ENCODE results near the gene BAZ1B. TPM values are rescaled to one million over a fixed set of nuclear protein-coding genes. Genes with fewer than 3 reads are reported as not detected.
"Not testable (repeated sequence)": the region's sequence is repeated elsewhere in the genome, so short reads cannot be mapped to it uniquely, and the experiment has no call there.

BAZ1B gene
- polyA plus RNA-seq, 2 donors, result 10.9 to 11.8 TPM

DNA sequence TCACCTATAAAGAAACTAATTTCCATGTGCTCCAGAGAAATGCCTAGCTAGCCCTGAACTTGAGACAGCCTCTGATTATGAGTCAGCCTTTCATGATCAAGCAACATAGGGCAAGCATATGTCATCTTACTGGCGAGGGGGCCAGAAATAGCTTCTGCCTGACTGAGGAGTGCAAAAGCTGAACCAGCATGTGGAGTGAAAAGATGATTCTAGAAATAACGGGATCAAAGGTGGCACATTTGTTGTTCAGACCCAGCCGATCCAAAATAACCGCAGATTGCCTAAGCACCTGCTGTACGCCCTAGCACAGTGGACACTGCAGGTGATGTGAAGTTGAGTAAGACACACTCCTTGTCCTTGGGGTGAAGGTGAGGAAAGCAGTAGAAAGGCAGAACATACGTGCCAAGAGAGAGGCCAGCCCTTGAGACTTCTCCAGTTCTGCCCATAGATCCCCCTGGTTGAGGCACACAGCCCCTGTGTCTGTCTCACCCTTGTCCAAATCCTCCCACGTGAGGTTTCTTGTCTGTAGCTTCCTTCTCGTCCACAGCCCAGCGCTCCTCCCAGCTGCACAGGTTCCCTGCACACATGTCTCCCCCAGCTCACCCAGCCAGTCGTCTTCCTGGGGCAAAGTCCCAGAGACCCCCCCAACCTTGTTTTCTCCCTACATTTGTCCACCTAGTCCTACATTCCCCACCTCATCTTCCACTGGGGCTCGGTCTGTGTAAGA is 38.2 kb upstream of the BAZ1B start:
- Histone ChIP-seq H3K36me3 (ENCODE audit: control insufficient read depth in 2 of 2, insufficient read depth in 2 of 2, low read length in 1 of 2) (no peaks in the 10 kb centered on the region), H3K4me3 (ENCODE audit: low read depth in 1 of 2, low read length in 2 of 2) (no peak overlapping the region), H3K4me1 (ENCODE audit: control insufficient read depth in 2 of 2, insufficient read depth in 2 of 2, low read length in 1 of 2) (peaks cover 3% of the 10 kb centered on the region in 2 donors), H3K27me3 (ENCODE audit: control insufficient read depth in 1 of 2, insufficient read depth in 2 of 2, low read length in 2 of 2) (no peaks in the 10 kb centered on the region), H3K27ac (ENCODE audit: low read depth in 2 of 2, low read length in 1 of 2) (no peak overlapping the region), H3K9me3 (ENCODE audit: control insufficient read depth in 2 of 2, insufficient read depth in 1 of 2, low read depth in 1 of 2, low read length in 1 of 2) (no peaks in the 10 kb centered on the region)
- WGBS, 2 donors, result 54 to 58% methylated on average over 11 of the region's 11 CpGs

DNA sequence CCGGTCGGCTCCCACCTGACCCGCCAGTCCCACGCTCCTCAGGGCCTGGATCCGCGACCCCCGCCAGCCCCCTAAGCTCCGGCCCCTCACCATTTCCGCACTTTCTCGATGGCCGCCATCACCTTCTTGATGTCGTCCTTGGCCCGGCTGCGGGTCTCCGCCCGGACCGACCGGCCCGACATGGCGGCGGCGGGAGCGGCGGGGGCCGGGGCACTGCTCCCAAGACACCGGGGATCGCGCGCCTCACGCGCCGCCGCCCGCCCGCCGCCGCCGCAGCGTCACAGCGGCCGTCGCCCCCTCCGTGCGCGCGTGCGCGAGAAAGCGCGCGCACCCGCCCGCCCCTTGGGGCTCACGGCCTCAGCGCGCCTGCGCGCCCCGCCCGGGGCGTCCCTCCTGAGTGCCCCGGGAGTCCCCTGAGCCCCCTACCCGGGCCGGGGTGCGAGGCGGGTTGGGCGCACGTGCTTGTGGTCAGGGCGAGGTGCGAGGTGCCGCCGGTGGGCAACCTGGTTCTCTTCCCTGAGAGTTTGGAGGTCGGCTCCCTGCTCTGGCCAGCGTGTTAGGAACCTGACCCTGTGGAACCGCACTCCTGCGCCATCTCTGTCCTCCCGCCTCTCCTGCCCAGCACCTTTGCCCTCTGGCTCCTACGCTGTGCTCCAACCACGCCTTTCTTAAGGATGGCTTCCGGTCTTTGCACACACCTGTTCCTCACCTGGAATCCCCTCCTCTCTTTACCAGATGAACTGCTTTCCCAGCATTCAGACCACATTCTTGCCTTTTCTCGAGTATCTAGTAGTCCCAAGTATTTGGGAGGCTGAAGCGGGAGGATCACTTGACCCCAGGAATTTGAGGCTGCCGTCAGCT is 35.5 kb upstream of the BAZ1B start, which contains the start of gene BCL7B:
BCL7B (minus strand) TSS at position 294 of the 861 bp plus-strand sequence; CDS start at position 182, 112 bp downstream.
- WGBS, 2 donors, result 4 to 9% methylated on average over 36 to 83 of the region's 83 CpGs
- H3K4me1 ChIP-seq (ENCODE audit: control insufficient read depth in 2 of 2, insufficient read depth in 2 of 2, low read length in 1 of 2), result peaks cover 3% of the 10 kb centered on the region in 2 donors
- H3K9me3 ChIP-seq (ENCODE audit: control insufficient read depth in 2 of 2, insufficient read depth in 1 of 2, low read depth in 1 of 2, low read length in 1 of 2), result no peaks in the 10 kb centered on the region
- peak within 1 kb of the TSS; percentile 84 to 88 for H3K4me3 ChIP-seq (ENCODE audit: low read depth in 1 of 2, low read length in 2 of 2)
- no peaks in the 10 kb centered on the region for H3K27me3 ChIP-seq (ENCODE audit: control insufficient read depth in 1 of 2, insufficient read depth in 2 of 2, low read length in 2 of 2)
- peak within 1 kb of the TSS; percentile 99 to 100 for H3K27ac ChIP-seq (ENCODE audit: low read depth in 2 of 2, low read length in 1 of 2)
- peaks cover 0 to under 1% of the 10 kb centered on the region in 2 donors for H3K36me3 ChIP-seq (ENCODE audit: control insufficient read depth in 2 of 2, insufficient read depth in 2 of 2, low read length in 1 of 2)

DNA sequence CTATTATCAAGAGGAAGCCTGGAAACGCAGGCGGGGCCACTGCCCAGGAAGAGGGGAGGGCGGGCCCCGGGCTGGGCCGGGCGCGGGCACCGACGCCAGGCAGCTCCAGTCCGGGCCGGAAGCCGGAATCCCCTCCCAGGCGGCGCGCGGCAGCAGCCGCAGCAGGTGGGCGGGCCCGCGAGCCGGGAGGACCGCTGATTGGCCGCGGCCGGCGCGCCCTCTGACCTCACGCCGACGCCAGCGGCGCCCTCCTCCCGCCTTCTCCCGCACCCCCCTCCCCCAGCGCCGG is 35.0 kb upstream of the BAZ1B start:
- 0 to 1% methylated on average over 15 to 36 of the region's 36 CpGs for WGBS, 2 donors
- peak overlapping the region; percentile 84 to 88 for H3K4me3 ChIP-seq (ENCODE audit: low read depth in 1 of 2, low read length in 2 of 2)
- peak overlapping the region; percentile 99 to 100 for H3K27ac ChIP-seq (ENCODE audit: low read depth in 2 of 2, low read length in 1 of 2)
- H3K27me3 ChIP-seq (ENCODE audit: control insufficient read depth in 1 of 2, insufficient read depth in 2 of 2, low read length in 2 of 2), result no peaks in the 10 kb centered on the region
- H3K4me1 ChIP-seq (ENCODE audit: control insufficient read depth in 2 of 2, insufficient read depth in 2 of 2, low read length in 1 of 2), result peaks cover 3% of the 10 kb centered on the region in 2 donors
- H3K36me3 ChIP-seq (ENCODE audit: control insufficient read depth in 2 of 2, insufficient read depth in 2 of 2, low read length in 1 of 2), result peaks cover 0 to 3% of the 10 kb centered on the region in 2 donors
- H3K9me3 ChIP-seq (ENCODE audit: control insufficient read depth in 2 of 2, insufficient read depth in 1 of 2, low read depth in 1 of 2, low read length in 1 of 2), result no peaks in the 10 kb centered on the region

GRCh38 chr7:73556208-73557107 is 34.4 kb upstream of the BAZ1B start:
- Histone ChIP-seq H3K36me3 (ENCODE audit: control insufficient read depth in 2 of 2, insufficient read depth in 2 of 2, low read length in 1 of 2) (peaks cover 0 to 3% of the 10 kb centered on the region in 2 donors), H3K4me3 (ENCODE audit: low read depth in 1 of 2, low read length in 2 of 2) (peak overlapping the region; percentile 73 to 88), H3K27ac (ENCODE audit: low read depth in 2 of 2, low read length in 1 of 2) (peak overlapping the region; percentile 98 to 99), H3K4me1 (ENCODE audit: control insufficient read depth in 2 of 2, insufficient read depth in 2 of 2, low read length in 1 of 2) (peaks cover 3% of the 10 kb centered on the region in 2 donors), H3K27me3 (ENCODE audit: control insufficient read depth in 1 of 2, insufficient read depth in 2 of 2, low read length in 2 of 2) (no peaks in the 10 kb centered on the region), H3K9me3 (ENCODE audit: control insufficient read depth in 2 of 2, insufficient read depth in 1 of 2, low read depth in 1 of 2, low read length in 1 of 2) (no peaks in the 10 kb centered on the region)
- 12 to 17% methylated on average over 23 to 28 of the region's 28 CpGs for WGBS, 2 donors

GRCh38 chr7:73555411-73555982 is 33.4 kb upstream of the BAZ1B start:
- peak overlapping the region; percentile 51 to 99 for H3K27ac ChIP-seq (ENCODE audit: low read depth in 2 of 2, low read length in 1 of 2)
- peaks cover 0 to 3% of the 10 kb centered on the region in 2 donors for H3K36me3 ChIP-seq (ENCODE audit: control insufficient read depth in 2 of 2, insufficient read depth in 2 of 2, low read length in 1 of 2)
- H3K9me3 ChIP-seq (ENCODE audit: control insufficient read depth in 2 of 2, insufficient read depth in 1 of 2, low read depth in 1 of 2, low read length in 1 of 2), result no peaks in the 10 kb centered on the region
- peak overlapping the region in 1 of 2 donors; percentile 88 for H3K4me3 ChIP-seq (ENCODE audit: low read depth in 1 of 2, low read length in 2 of 2)
- H3K27me3 ChIP-seq (ENCODE audit: control insufficient read depth in 1 of 2, insufficient read depth in 2 of 2, low read length in 2 of 2), result no peaks in the 10 kb centered on the region
- H3K4me1 ChIP-seq (ENCODE audit: control insufficient read depth in 2 of 2, insufficient read depth in 2 of 2, low read length in 1 of 2), result peaks cover 3% of the 10 kb centered on the region in 2 donors
- 36 to 64% methylated on average over 6 of the region's 6 CpGs for WGBS, 2 donors

GRCh38 chr7:73550093-73550492 is 28.0 kb upstream of the BAZ1B start:
- H3K4me3 ChIP-seq (ENCODE audit: low read depth in 1 of 2, low read length in 2 of 2); H3K27me3 ChIP-seq (ENCODE audit: control insufficient read depth in 1 of 2, insufficient read depth in 2 of 2, low read length in 2 of 2); H3K27ac ChIP-seq (ENCODE audit: low read depth in 2 of 2, low read length in 1 of 2); H3K9me3 ChIP-seq (ENCODE audit: control insufficient read depth in 2 of 2, insufficient read depth in 1 of 2, low read depth in 1 of 2, low read length in 1 of 2); H3K4me1 ChIP-seq (ENCODE audit: control insufficient read depth in 2 of 2, insufficient read depth in 2 of 2, low read length in 1 of 2); H3K36me3 ChIP-seq (ENCODE audit: control insufficient read depth in 2 of 2, insufficient read depth in 2 of 2, low read length in 1 of 2): not testable (repeated sequence)
- WGBS, 2 donors, result 86 to 88% methylated on average over 5 of the region's 5 CpGs

DNA sequence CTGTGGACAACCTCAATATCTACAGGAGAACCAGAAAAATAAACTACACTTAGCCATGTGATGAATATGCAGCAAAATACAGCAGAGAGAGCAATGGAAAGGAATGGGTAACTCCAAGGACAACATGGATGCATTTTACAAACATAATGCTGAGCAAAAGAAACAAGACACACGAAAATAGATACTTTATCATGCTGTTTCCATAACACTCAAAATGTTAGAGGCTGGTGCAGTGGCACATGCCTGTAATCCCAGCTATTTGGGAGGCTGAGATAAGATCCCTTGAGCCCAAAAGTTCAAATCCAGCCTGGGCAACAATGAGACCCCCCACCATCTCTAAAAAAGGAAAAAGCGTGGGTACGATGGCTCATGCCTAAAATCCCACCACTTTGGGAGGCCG is 27.1 kb upstream of the BAZ1B start:
- no peaks in the 10 kb centered on the region for H3K27me3 ChIP-seq (ENCODE audit: control insufficient read depth in 1 of 2, insufficient read depth in 2 of 2, low read length in 2 of 2)
- no peaks in the 10 kb centered on the region for H3K4me1 ChIP-seq (ENCODE audit: control insufficient read depth in 2 of 2, insufficient read depth in 2 of 2, low read length in 1 of 2)
- no peak overlapping the region for H3K27ac ChIP-seq (ENCODE audit: low read depth in 2 of 2, low read length in 1 of 2)
- peaks cover 0 to 6% of the 10 kb centered on the region in 2 donors for H3K36me3 ChIP-seq (ENCODE audit: control insufficient read depth in 2 of 2, insufficient read depth in 2 of 2, low read length in 1 of 2)
- 87 to 91% methylated on average over 4 of the region's 4 CpGs for WGBS, 2 donors
- H3K9me3 ChIP-seq (ENCODE audit: control insufficient read depth in 2 of 2, insufficient read depth in 1 of 2, low read depth in 1 of 2, low read length in 1 of 2), result no peaks in the 10 kb centered on the region
- H3K4me3 ChIP-seq (ENCODE audit: low read depth in 1 of 2, low read length in 2 of 2), result no peak overlapping the region

- H3K27ac ChIP-seq (ENCODE audit: low read depth in 2 of 2, low read length in 1 of 2), result no peak overlapping the region
- H3K4me1 ChIP-seq (ENCODE audit: control insufficient read depth in 2 of 2, insufficient read depth in 2 of 2, low read length in 1 of 2), result no peaks in the 10 kb centered on the region
- H3K9me3 ChIP-seq (ENCODE audit: control insufficient read depth in 2 of 2, insufficient read depth in 1 of 2, low read depth in 1 of 2, low read length in 1 of 2), result no peaks in the 10 kb centered on the region
- H3K36me3 ChIP-seq (ENCODE audit: control insufficient read depth in 2 of 2, insufficient read depth in 2 of 2, low read length in 1 of 2), result peaks cover 0 to 6% of the 10 kb centered on the region in 2 donors
- WGBS, 2 donors, result 81 to 88% methylated on average over 9 of the region's 9 CpGs
- H3K4me3 ChIP-seq (ENCODE audit: low read depth in 1 of 2, low read length in 2 of 2), result no peak overlapping the region
- H3K27me3 ChIP-seq (ENCODE audit: control insufficient read depth in 1 of 2, insufficient read depth in 2 of 2, low read length in 2 of 2), result no peaks in the 10 kb centered on the region
Measured at GRCh38 chr7:73547841-73548240, 25.7 kb upstream of the BAZ1B start.

- H3K9me3 ChIP-seq (ENCODE audit: control insufficient read depth in 2 of 2, insufficient read depth in 1 of 2, low read depth in 1 of 2, low read length in 1 of 2), result no peaks in the 10 kb centered on the region
- no peaks in the 10 kb centered on the region for H3K4me1 ChIP-seq (ENCODE audit: control insufficient read depth in 2 of 2, insufficient read depth in 2 of 2, low read length in 1 of 2)
- no peak overlapping the region for H3K4me3 ChIP-seq (ENCODE audit: low read depth in 1 of 2, low read length in 2 of 2)
- no peak overlapping the region for H3K27ac ChIP-seq (ENCODE audit: low read depth in 2 of 2, low read length in 1 of 2)
- H3K27me3 ChIP-seq (ENCODE audit: control insufficient read depth in 1 of 2, insufficient read depth in 2 of 2, low read length in 2 of 2), result no peaks in the 10 kb centered on the region
- WGBS, 2 donors, result 96 to 97% methylated on average over 2 of the region's 2 CpGs
- peaks cover 16 to 19% of the 10 kb centered on the region in 2 donors for H3K36me3 ChIP-seq (ENCODE audit: control insufficient read depth in 2 of 2, insufficient read depth in 2 of 2, low read length in 1 of 2)
Measured at GRCh38 chr7:73544678-73545077, 22.6 kb upstream of the BAZ1B start.

Measured in esophagus (tissue), 2 donors.